Fibroblast of skin of back (primary cell): Measurements from ENCODE around the gene PMEL.

ENCODE experiments used
- DNase-seq: peaks from one replicate; pipeline ENCODE4 v3.0.0-alpha.2; 2013

Gene PMEL

GRCh38 chr12:55922126-55922525, 43.7 kb downstream of the PMEL start:
- no peak for DNase-seq

GRCh38 chr12:55919032-55919431, 46.8 kb downstream of the PMEL start:
- peak; percentile 88 for DNase-seq

- no peak for DNase-seq
These were observed 50.4 kb downstream of the PMEL start for GRCh38 chr12:55915482-55915859.

DNA sequence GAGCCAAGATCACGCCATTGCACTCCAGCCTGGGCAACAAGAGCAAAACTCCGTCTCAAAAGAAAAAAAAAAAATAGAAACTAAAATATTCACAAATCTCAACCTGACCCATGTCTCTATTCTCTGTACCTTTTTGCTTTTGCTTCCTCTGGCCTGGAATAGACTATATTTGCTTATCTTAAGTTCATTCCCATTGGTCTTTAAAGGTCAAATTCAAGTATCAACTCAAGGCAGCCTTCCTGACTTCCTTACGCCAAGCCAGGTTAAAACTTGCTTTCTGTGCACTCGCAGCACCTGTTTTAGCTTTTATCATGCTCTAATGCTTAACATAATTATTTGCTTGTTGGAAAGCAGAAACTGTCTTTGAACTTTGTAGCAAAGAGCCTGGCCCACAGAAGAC, 52.9 kb downstream of the PMEL start:
- DNase-seq = no peak

DNA sequence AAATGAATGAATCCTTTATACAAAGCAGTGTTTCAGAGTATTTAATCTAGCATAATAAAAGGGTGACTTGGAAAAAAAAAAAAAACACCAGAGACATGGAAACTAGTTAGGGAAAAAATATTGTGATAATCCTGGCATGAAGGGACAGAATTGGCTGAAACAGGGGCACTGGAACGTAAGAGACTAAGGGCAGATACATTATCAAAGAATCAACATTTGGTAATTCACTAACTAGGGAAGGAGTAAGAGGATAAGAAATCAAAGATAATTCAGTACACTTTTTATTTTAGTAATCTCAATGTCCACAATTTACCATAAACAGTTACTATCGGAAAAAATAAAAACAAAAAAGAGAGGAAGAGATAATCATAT, 56.3 kb downstream of the PMEL start:
- no peak for DNase-seq

GRCh38 chr12:55908726-55909512, 56.9 kb downstream of the PMEL start:
- DNase-seq = peak; percentile 71

DNA sequence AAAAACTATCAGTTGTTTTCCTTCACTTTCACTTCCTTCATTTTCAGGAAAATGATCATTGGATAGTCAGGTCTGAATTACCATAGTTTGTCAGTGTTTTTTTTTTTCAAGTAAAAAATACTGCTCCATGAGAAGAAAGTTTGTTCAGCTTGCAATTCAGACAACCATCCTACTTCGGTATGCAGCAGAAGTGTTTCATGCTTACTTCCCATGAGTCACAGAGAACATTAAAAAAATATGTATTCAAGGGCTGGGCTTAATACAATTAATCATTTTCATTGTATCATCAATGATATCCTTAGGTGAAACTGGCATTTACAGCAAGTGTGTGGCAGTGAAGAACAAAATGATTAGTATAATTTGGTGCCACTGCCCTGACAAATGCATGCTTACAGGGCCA, 59.8 kb downstream of the PMEL start:
- peak; percentile 75 for DNase-seq
